HG03175 (cell line): ENCODE measurements around the gene SVIL.
"Not testable (repeated sequence)": the region's sequence is repeated elsewhere in the genome, so short reads cannot be mapped to it uniquely, and the experiment has no call there.

Source experiments
- ATAC-seq: cut with Tn5 transposase; IDR thresholded peaks from one replicate; pipeline ENCODE4 v1.9.1; 2021; ENCODE audit warnings: mild to moderate bottlenecking, moderate library complexity; ENCODE audit not compliant: unreplicated experiment

The SVIL gene

GRCh38 chr10:29492774-29493173, 142.0 kb downstream of the SVIL start:
- ATAC-seq = no peak

- no peak for ATAC-seq
These were observed 142.9 kb downstream of the SVIL start for GRCh38 chr10:29491918-29492317.

GRCh38 chr10:29490781-29491280, 143.9 kb downstream of the SVIL start:
- ATAC-seq = not testable (repeated sequence)

- ATAC-seq = not testable (repeated sequence)
These were observed 146.3 kb downstream of the SVIL start for GRCh38 chr10:29488471-29488870.

- not testable (repeated sequence) for ATAC-seq
These were observed 146.9 kb downstream of the SVIL start for GRCh38 chr10:29487884-29488266.

- not testable (repeated sequence) for ATAC-seq
These were observed 147.5 kb downstream of the SVIL start for GRCh38 chr10:29487032-29487883.

GRCh38 chr10:29486433-29486832, 148.3 kb downstream of the SVIL start:
- ATAC-seq = no peak

- not testable (repeated sequence) for ATAC-seq
These were observed 150.1 kb downstream of the SVIL start for GRCh38 chr10:29484677-29485076.

GRCh38 chr10:29482591-29483431, 152.0 kb downstream of the SVIL start:
- ATAC-seq = peak; percentile 54

- no peak for ATAC-seq
These were observed 152.8 kb downstream of the SVIL start for GRCh38 chr10:29481906-29482440.

GRCh38 chr10:29479981-29480954, 154.5 kb downstream of the SVIL start:
- no peak for ATAC-seq

GRCh38 chr10:29479081-29479925, 155.5 kb downstream of the SVIL start:
- no peak for ATAC-seq

- no peak for ATAC-seq
These were observed 161.2 kb downstream of the SVIL start for GRCh38 chr10:29473406-29474100.

- ATAC-seq = no peak
These were observed 161.7 kb downstream of the SVIL start for GRCh38 chr10:29473087-29473356.

GRCh38 chr10:29472301-29473086, 162.3 kb downstream of the SVIL start:
- ATAC-seq = no peak

GRCh38 chr10:29471544-29471859, 163.3 kb downstream of the SVIL start:
- no peak for ATAC-seq

GRCh38 chr10:29470843-29471543, 163.8 kb downstream of the SVIL start:
- ATAC-seq = no peak

GRCh38 chr10:29470355-29470705, 164.4 kb downstream of the SVIL start:
- ATAC-seq = no peak
